ENCODE data around the gene TMEM147. TPM values are rescaled to one million over a fixed set of nuclear protein-coding genes. Genes with fewer than 3 reads are reported as not detected.

TMEM147 gene
- polyA plus RNA-seq, 3 donors from 2014 or later: 117 to 184 (median 151) TPM

GRCh38 chr19:35544110-35544802 lies 1.2 kb upstream of the TMEM147 start:
- no peaks in the 10 kb centered on the region for H3K9me3 Mint-ChIP-seq
- peaks cover 0 to 8% (median 0%) of the 10 kb centered on the region in 3 donors for H3K36me3 Mint-ChIP-seq
- H3K4me3 Mint-ChIP-seq: peak overlapping the region; percentile 87 to 91 (median 89)
- H3K4me1 Mint-ChIP-seq: peaks cover 29 to 30% of the 10 kb centered on the region in 2 donors
- no peak for DNase-seq
- peak overlapping the region; percentile 86 to 95 (median 94) for H3K27ac Mint-ChIP-seq
- H3K27me3 Mint-ChIP-seq (ENCODE audit: low read depth in 3 of 3): peaks cover 4 to 10% (median 10%) of the 10 kb centered on the region in 3 donors

- Mint-ChIP-seq H3K36me3 (peaks cover 0 to 4% (median 0%) of the 10 kb centered on the region in 3 donors), H3K4me3 (peak overlapping the region; percentile 89 to 91 (median 90)), H3K4me1 (peaks cover 24 to 28% of the 10 kb centered on the region in 2 donors), H3K27me3 (ENCODE audit: low read depth in 3 of 3) (peaks cover 4 to 10% (median 10%) of the 10 kb centered on the region in 3 donors), H3K9me3 (no peaks in the 10 kb centered on the region), H3K27ac (peak overlapping the region; percentile 79 to 97 (median 90))
- DNase-seq: peak; percentile 85 to 86 (median 85)
Observed at GRCh38 chr19:35545855-35546381, 492 bp downstream of the TMEM147 start.

GRCh38 chr19:35546532-35546931 lies 1.1 kb downstream of the TMEM147 start:
- peak overlapping the region; percentile 89 to 91 (median 90) for H3K4me3 Mint-ChIP-seq
- H3K4me1 Mint-ChIP-seq: peaks cover 24 to 28% of the 10 kb centered on the region in 2 donors
- peak overlapping the region; percentile 73 to 97 (median 90) for H3K27ac Mint-ChIP-seq
- no peak for DNase-seq
- H3K27me3 Mint-ChIP-seq (ENCODE audit: low read depth in 3 of 3): peaks cover 4 to 10% (median 9%) of the 10 kb centered on the region in 3 donors
- no peaks in the 10 kb centered on the region for H3K9me3 Mint-ChIP-seq
- H3K36me3 Mint-ChIP-seq: peaks cover 0 to 4% (median 0%) of the 10 kb centered on the region in 3 donors

GRCh38 chr19:35549174-35549788 lies 3.9 kb downstream of the TMEM147 start:
- peaks cover 0 to 4% (median 0%) of the 10 kb centered on the region in 3 donors for H3K36me3 Mint-ChIP-seq
- no peak overlapping the region for H3K4me3 Mint-ChIP-seq

GRCh38 chr19:35549879-35550523 lies 4.6 kb downstream of the TMEM147 start:
- no peak for DNase-seq
- Mint-ChIP-seq H3K36me3 (peaks cover 0 to 4% (median 0%) of the 10 kb centered on the region in 3 donors), H3K27ac (no peak overlapping the region), H3K4me3 (no peak overlapping the region), H3K9me3 (no peaks in the 10 kb centered on the region), H3K27me3 (ENCODE audit: low read depth in 3 of 3) (peaks cover 7 to 9% (median 8%) of the 10 kb centered on the region in 3 donors), H3K4me1 (peaks cover 15 to 18% of the 10 kb centered on the region in 2 donors)

More at GRCh38 chr19:35549174-35549788, 3.9 kb downstream of the TMEM147 start:
- H3K9me3 Mint-ChIP-seq: no peaks in the 10 kb centered on the region
- peaks cover 22 to 25% of the 10 kb centered on the region in 2 donors for H3K4me1 Mint-ChIP-seq
- H3K27ac Mint-ChIP-seq: peak overlapping the region in 4 of 6 donors; percentile 53 to 79 (median 72)
- peaks cover 7 to 9% (median 8%) of the 10 kb centered on the region in 3 donors for H3K27me3 Mint-ChIP-seq (ENCODE audit: low read depth in 3 of 3)
- DNase-seq: peak; percentile 60 to 65 (median 61)

GRCh38 chr19:35551091-35551810 lies 5.8 kb downstream of the TMEM147 start:
- Mint-ChIP-seq H3K27ac (no peak overlapping the region), H3K4me1 (peaks cover 12% of the 10 kb centered on the region in 2 donors)

GRCh38 chr19:35552534-35553384 lies 7.3 kb downstream of the TMEM147 start:
- peaks cover 4 to 10% of the 10 kb centered on the region in 2 donors for H3K4me1 Mint-ChIP-seq
- H3K27ac Mint-ChIP-seq: peak overlapping the region in 1 of 6 donors; percentile 58
- DNase-seq: no peak
- no peak overlapping the region for H3K4me3 Mint-ChIP-seq
- peaks cover 3 to 16% (median 5%) of the 10 kb centered on the region in 3 donors for H3K27me3 Mint-ChIP-seq (ENCODE audit: low read depth in 3 of 3)
- H3K36me3 Mint-ChIP-seq: peaks cover 0 to 4% (median 0%) of the 10 kb centered on the region in 3 donors
- H3K9me3 Mint-ChIP-seq: no peaks in the 10 kb centered on the region

More at GRCh38 chr19:35551091-35551810, 5.8 kb downstream of the TMEM147 start:
- no peak for DNase-seq
- H3K9me3 Mint-ChIP-seq: no peaks in the 10 kb centered on the region
- no peak overlapping the region for H3K4me3 Mint-ChIP-seq
- peaks cover 0 to 4% (median 0%) of the 10 kb centered on the region in 3 donors for H3K36me3 Mint-ChIP-seq
- H3K27me3 Mint-ChIP-seq (ENCODE audit: low read depth in 3 of 3): peaks cover 3 to 11% (median 5%) of the 10 kb centered on the region in 3 donors

- Mint-ChIP-seq H3K4me1 (peaks cover 6 to 13% of the 10 kb centered on the region in 2 donors), H3K36me3 (peaks cover 0 to 4% (median 0%) of the 10 kb centered on the region in 3 donors), H3K27me3 (ENCODE audit: low read depth in 3 of 3) (peaks cover 0 to 16% (median 3%) of the 10 kb centered on the region in 3 donors), H3K27ac (peak overlapping the region in 1 of 6 donors; percentile 58), H3K9me3 (no peaks in the 10 kb centered on the region), H3K4me3 (no peak overlapping the region)
- DNase-seq: no peak
Observed at GRCh38 chr19:35553385-35554000, 8.1 kb downstream of the TMEM147 start.

GRCh38 chr19:35554076-35554475 lies 8.7 kb downstream of the TMEM147 start:
- Mint-ChIP-seq H3K36me3 (peaks cover 0 to 3% (median 0%) of the 10 kb centered on the region in 3 donors), H3K9me3 (no peaks in the 10 kb centered on the region), H3K4me1 (peaks cover 9 to 13% of the 10 kb centered on the region in 2 donors), H3K27me3 (ENCODE audit: low read depth in 3 of 3) (peaks cover 2 to 16% (median 6%) of the 10 kb centered on the region in 3 donors), H3K27ac (no peak overlapping the region), H3K4me3 (no peak overlapping the region)
- DNase-seq: no peak

- DNase-seq: no peak
- no peaks in the 10 kb centered on the region for H3K9me3 Mint-ChIP-seq
- H3K4me3 Mint-ChIP-seq: no peak overlapping the region
- H3K27me3 Mint-ChIP-seq (ENCODE audit: low read depth in 3 of 3): peaks cover 5 to 22% (median 14%) of the 10 kb centered on the region in 3 donors
- H3K36me3 Mint-ChIP-seq: no peaks in the 10 kb centered on the region
- no peak overlapping the region for H3K27ac Mint-ChIP-seq
- peaks cover 10 to 13% of the 10 kb centered on the region in 2 donors for H3K4me1 Mint-ChIP-seq
Observed at GRCh38 chr19:35555301-35556005, 10.0 kb downstream of the TMEM147 start.

GRCh38 chr19:35556025-35556590 lies 10.7 kb downstream of the TMEM147 start:
- Mint-ChIP-seq H3K4me1 (peaks cover 10 to 13% of the 10 kb centered on the region in 2 donors), H3K9me3 (no peaks in the 10 kb centered on the region), H3K36me3 (no peaks in the 10 kb centered on the region), H3K27ac (peak overlapping the region in 2 of 6 donors; percentile 14 to 72), H3K4me3 (peak overlapping the region in 1 of 5 donors; percentile 47), H3K27me3 (ENCODE audit: low read depth in 3 of 3) (peaks cover 5 to 26% (median 16%) of the 10 kb centered on the region in 3 donors)
- no peak for DNase-seq
